Jurkat, Clone E6-1 (cell line): Measurements from ENCODE around the gene SHISA5.
"Not testable (repeated sequence)": the region's sequence is repeated elsewhere in the genome, so short reads cannot be mapped to it uniquely, and the experiment has no call there.

Experiments used
- DNase-seq: peaks from one replicate; pipeline ENCODE4 v3.0.0-alpha.2; 2011; ENCODE audit warnings: low read depth, low spot score
- H3K4me3 ChIP-seq: 2 replicates; pipeline ENCODE4 v1.5.1; 2011; ENCODE audit warnings: mild to moderate bottlenecking, low read length, control low read depth, moderate library complexity

SHISA5 gene

DNA sequence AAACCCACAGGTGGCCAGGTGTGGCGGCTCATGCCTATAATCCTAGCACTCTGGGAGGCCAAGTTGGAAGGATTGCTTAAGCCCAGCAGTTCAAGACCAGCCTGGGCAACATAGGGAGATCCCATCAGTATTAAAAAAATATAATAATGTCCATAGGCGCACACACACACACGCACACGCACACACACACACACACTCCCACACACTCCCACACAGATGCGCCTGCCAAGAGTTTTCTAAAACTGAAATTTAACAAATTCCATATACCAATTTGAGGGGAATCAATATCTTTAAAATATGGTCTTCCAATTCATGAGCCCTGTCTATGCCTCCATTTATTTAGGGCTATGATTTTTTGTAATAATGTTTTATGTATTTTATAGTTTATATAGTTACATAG is 17.0 kb downstream of the SHISA5 start:
- H3K4me3 ChIP-seq: no peak overlapping the region
- no peak for DNase-seq

DNA sequence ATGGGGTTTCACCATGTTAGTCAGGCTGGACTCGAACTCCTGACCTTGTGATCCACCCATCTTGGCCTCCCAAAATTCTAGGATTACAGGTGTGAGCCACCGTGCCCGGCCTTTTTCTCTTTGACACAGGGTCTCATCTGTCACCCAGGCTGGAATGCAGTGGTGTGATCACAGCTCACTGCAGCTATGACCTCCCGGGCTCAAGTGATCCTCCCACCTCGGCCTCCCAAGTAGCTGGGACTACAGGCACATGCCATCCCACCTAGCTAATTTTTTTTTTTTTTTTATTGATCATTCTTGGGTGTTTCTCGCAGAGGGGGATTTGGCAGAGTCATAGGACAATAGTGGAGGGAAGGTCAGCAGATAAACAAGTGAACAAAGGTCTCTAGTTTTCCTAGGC is 21.2 kb downstream of the SHISA5 start:
- not testable (repeated sequence) for DNase-seq, H3K4me3 ChIP-seq

DNA sequence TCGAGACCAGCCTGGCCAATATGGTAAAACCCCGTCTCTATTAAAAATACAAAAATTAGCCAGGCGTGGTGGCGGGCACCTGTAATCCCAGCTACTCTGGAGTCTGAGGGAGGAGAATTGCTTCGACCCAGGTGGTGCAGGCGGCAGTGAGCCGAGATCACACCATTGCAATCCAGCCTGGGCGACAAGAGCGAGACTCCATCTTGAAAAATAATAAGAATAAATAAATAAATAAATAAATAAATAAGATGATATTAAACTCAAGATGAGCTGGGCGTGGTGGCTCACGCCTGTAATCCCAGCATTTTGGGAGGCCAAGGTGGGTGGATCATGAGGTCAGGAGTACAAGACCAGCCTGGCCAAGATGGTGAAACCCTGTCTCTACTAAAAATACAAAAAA is 23.1 kb downstream of the SHISA5 start:
- DNase-seq, H3K4me3 ChIP-seq: not testable (repeated sequence)

DNA sequence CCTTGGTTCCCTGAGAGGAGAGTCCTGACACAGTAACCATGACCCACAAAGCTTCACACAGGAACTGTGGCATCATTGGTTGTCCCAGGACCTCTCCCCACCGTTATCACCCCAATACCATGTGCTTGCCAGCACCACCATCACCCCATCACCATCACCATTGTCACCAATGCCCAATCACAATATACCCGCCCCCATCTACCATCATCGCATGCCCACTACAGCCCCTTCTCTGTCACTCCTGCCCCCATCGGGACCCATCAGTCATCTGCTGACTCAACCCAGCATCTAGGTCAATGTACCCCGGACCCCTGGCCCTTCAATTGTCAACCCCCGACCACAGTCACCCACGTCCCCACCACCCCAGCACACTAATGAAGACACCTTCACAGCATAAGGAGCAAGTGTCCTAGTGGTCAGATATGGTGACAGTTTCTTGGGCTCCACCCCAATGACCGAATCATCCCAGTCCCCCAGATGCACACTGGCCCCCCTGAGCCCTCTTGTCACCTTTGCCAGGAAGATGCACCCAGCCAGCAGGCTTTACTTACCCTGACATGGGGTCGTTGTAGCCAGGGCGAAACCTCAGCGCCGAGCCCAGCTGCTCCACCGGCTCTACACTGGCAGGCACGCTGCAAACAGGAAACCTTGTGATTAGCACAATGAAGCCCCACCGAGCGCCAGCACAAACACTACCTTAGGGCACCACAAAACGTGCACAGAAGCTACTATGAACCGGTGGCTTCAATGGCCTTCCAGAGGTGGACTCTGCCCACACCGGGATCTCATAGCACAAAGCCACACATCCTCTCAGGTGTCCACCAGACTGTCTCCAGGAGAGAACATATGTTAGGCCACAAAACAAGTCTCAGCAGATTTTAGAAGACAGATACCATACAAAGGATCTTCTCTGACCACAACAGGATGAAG is 25.1 kb downstream of the SHISA5 start:
- no peak overlapping the region for H3K4me3 ChIP-seq
- DNase-seq: peak; percentile 80

DNA sequence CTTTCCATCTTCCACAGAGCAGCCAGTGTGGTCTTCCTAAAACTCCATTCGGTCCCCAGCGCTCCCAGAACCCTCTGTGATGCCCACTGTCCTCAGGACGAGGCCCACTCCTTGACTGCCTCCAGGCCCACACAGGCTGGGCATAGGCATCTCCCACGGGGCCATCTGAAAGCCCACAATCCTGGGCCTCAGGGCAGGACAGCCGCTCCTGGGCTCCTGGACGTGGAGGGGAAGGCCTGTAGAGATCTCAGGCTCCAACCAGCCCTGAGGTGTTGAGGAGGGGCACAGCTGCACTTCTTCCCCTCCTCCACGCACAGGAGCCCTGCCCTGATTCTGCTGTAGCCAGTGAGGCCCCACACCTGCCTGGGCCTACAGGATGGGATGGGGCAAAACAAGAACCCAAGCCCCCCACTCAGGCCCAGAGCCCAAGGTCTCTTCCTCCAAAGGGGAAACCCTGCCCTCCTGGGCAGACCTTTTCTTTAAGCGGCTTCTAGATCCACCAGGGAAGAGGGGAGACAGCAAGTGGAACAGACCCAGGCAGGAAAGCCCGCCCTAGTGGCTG is 25.9 kb downstream of the SHISA5 start:
- no peak overlapping the region for H3K4me3 ChIP-seq

DNA sequence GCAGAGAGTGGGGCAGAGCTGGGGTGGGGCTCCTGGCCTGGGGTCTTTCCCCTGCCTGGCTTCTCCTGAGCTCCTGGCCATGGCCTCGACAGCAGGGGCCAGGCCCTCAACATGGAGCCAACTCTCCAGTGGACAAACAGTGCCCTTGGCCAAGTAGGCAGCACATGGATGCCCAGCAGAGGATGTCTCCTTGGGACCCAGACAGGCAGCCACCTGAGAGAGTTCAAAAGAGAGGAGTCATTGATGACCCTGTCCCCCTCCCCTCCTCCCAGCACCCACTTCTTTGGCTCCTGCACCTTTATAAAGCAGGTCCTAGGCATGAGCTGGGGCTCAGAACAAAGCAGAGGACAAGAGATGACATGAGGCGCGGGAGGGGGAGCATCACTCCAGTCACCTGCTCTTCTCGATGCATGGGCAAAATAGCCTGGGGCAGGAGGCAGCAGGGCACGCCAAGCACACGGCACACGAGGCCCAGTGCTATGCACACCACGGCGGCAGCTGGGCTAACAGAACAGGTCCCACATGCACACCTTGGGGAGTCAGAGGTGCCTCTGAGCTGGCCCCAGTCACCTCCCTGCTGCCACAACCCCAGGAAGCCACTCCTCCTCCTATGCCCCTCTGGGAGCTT is 27.4 kb downstream of the SHISA5 start:
- DNase-seq: no peak
- no peak overlapping the region for H3K4me3 ChIP-seq

More for the DNA sequence above, 25.9 kb downstream of the SHISA5 start:
- DNase-seq: no peak

DNA sequence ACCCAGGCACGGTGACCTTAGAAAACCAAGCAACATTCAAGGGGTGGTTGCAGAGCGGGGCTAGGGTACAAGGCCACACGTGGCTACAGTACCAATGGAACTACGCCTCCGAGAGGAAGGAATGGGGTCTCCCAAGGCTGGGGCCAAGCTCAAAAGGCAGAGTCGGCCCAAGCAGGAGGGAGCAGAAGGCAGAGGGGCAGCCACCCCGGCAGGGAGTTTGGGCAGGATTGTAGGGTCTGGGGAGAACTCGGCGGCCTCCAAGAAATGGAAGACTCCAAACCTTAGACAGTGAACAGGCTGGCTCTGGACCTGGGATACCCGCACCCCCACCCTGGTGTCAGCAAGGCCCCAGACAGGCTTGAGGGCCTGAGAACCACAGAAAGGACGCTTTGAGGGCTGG is 28.8 kb downstream of the SHISA5 start:
- H3K4me3 ChIP-seq: no peak overlapping the region
- no peak for DNase-seq

DNA sequence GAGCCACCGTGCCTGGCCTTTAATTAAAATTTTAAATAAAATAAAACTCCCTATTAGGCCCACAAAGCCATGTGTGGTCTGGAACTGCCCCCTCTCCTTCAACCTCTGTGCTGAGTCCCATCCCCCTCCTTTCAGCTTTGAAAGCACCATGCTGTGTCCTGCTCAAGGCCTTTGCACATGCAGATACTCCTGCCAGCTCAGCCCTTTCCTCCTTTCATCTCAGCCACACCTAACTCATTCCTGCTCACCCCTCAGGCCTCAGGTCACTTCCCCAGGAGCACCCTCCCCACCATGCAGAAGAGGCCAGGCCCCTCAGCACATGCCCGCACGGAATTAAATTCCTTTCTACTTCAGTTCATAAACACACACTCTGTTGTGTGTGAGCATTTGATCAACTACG is 29.4 kb downstream of the SHISA5 start:
- H3K4me3 ChIP-seq: no peak overlapping the region
- DNase-seq: no peak

DNA sequence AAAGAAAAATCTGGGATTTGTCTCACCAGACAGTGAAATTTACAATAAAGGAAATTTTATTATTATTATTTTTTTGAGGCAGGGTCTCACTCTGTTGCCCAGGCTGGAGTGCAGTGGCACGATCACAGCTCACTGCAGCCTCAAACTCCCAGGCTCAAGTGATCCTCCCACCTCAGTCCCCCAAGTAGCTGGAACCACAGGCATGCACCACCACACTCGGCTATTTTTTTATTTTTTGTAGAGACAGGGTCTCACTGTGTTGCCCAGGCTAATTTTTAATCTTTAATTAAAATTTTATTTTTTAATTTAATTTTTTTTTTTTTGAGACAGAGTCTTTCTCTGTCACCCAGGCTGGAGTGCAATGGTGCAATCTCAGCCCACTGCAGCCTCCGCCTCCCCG is 29.9 kb downstream of the SHISA5 start:
- not testable (repeated sequence) for DNase-seq, H3K4me3 ChIP-seq

DNA sequence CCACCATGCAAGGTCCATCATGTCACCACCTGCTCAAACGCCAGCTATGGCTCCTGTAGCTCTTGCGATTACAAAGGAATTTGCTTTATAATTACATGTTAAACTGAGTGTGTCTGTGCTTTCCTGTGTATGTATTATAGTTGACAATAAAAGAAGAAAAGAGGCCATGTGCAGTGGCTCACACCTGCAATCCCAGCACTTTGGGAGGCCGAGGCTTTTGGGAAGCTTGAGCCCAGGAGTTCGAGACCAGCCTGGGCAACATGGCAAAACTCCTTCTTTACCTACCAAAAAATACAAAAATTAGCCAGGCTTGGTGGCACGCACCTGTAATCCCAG is 30.4 kb downstream of the SHISA5 start:
- no peak for DNase-seq
- peak overlapping the region; percentile 92 for H3K4me3 ChIP-seq

DNA sequence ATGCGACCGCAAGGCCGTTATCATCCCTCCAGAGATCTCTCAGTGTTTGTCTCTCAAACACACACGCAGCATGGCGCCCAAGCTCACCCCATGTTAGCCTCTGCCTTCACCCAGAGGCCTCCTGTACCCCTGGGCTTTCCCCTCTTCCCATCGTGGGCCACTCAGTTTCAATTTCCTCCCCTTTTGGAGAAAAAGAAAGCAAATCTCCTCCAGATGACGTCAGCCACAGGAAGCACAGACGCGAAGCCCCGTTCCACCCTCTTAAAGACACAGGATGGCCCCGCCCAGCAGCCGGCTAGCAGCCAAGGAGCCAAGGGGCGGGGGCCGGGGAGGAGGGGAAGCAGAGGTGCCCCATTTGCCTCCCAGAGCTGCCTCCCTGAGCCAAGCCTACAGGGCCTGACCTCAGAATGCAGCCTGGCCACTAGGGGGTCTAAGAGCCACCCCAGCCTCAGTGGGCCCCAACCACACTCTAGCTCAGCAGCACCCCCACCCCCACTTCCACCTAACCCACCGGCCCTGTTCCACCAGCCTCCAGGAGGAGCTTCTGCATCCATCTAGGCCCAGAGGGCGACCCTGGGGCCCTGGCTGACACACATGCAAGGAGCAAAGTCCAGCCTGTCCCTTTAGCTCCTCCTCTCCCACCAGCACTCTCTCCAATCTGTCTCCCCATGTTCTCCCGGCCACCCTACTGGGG is 30.9 kb downstream of the SHISA5 start:
- H3K4me3 ChIP-seq: peak overlapping the region; percentile 92
- DNase-seq: peak; percentile 94

DNA sequence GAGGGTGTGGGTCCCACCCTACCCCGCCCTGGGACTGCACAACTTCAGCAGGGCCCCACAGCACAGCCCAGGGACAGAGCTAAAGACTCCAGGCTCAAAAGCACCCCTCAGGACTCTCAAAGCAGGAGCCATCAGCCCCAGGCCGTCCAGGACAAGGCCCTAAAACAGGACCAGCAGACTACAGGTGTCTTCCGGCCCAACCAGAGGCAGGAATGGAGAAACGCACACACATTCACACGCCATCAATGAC is 31.4 kb downstream of the SHISA5 start:
- DNase-seq: no peak
- H3K4me3 ChIP-seq: peak overlapping the region; percentile 92

DNA sequence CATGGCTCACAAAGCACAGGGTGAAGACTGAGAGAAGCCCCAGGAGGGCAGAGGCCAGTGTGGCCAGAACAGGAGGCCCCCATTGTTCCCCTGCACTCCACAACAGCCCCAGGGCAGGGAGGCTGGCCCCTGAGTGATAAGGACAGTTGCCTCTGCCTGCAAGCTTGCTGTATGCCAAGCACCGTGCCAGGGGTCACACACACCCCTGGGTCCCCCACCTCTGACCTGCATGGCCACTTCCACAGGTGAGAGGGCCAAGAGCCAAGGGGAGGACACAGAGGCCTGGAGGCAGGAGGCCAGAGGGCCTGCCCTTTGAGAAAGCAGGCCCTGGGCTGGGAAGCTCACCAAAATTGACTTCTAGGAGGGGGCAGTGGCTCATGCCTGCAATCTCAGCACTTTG is 33.7 kb downstream of the SHISA5 start:
- no peak for DNase-seq
- no peak overlapping the region for H3K4me3 ChIP-seq

DNA sequence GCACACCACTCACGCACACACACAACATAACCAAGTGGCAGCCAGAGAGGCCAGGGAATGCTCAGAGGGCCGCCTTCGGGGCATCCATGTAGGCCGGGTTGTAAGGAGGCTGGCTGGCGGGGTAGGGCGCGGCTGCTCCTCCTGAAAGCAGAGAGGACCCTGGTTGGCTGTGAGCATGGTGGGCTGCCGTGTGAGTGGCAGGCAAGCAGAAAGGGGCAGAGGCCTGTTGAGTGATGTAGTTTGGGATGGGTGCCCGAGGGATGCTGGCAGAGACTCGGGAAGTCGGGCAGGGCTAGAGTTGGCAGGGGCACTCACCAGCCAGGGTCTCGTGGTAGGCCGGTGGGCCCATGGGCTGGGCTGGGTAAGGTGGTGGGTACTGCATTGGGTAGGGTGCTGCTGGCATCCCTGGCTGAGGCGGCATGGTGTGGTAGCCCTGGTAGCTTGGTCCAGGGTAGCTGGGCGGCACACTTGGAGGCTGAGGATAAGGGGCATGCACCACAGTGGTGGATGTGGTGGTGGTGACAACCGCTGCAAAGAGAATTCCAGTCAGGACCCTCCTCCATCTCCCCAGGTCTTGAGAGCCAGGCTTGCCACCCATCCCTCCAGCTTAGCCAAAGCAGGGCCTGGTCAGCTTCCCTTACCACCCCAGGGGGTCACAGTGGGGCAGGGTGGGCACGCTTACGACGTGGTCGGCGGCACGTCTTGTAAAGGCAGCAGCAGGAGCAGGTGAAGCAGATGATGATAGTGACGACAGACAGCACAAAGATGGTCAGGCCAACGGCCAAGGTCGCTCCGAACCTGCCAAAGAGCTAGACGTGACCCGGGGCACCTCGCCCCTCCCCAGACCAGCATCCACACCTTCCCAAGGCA is 34.7 kb downstream of the SHISA5 start:
- no peak for DNase-seq
- no peak overlapping the region for H3K4me3 ChIP-seq

DNA sequence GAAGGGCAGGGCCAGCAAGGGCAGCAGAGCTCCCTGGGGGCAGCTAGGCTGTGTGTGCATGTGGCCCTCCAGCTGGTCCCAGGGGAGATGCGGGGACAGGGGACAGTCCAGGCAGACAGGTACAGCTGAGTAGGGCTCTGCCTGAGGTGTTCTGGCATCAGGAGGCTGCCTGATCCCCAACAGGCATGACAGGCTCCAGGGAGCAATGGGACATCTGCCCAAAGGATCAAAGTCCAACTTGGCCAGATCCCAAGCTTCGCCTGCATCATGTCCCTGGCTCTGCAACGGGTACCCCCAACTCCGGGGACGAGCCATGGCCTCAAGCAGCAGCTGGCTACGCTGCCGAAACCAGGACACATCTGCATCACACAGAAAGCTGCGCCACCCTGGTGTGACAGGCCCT is 35.6 kb downstream of the SHISA5 start:
- DNase-seq: no peak
- no peak overlapping the region for H3K4me3 ChIP-seq

DNA sequence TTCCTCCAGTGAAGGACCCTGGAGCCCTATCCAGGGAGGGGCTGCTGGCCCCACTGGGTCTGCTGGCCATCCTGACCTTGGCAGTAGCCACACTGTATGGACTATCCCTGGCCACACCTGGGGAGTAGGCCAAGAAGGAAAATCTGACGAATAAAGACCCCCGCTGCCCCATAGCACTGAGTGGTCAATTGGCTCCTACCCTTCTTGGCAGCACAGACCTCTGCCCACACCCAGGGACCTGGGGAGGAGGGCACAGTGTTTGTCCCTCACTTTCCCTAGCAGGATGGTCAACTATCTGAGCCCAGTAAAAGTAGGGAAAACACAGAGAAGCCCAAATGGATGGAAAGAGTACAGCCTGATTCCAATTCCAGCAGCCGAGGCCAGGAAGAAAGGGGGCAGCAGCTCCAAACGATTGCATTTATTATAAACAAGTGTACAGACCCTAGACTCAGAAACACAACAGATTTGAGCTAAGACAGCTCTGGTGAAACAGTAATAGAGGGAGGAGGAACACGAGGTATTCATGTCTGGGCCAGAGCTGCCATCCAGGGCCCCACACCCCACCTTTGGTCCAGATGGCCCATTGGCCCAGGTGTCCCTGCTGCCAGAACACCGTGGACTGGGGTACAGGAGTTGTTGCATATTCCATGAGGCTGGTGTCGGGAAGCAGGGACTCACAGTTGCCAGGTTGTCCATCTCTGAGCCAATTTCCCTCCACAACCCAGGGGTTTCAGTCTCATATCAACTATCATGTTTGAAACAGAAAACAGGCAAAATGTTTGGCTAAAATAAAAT is 36.3 kb downstream of the SHISA5 start:
- no peak overlapping the region; the same call in 1 of the 2 replicates for H3K4me3 ChIP-seq

DNA sequence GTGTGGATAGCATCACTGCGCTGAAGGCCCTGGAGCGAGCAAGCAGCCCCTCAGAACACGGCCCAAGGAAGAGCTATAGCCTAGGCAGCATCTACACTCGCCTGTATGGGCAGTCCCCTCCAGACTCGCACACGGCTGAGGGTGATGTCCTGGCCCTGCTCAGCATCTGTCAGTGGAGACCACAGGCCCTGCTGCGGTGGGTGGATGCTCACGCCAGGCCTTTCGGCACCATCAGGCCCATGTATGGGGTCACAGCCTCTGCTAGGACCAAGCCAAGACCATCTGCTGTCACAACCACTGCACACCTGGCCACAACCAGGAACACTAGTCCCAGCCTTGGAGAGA is 36.9 kb downstream of the SHISA5 start:
- no peak for DNase-seq
- peak overlapping the region; percentile 76 for H3K4me3 ChIP-seq

More for the DNA sequence above, 36.3 kb downstream of the SHISA5 start:
- no peak for DNase-seq

DNA sequence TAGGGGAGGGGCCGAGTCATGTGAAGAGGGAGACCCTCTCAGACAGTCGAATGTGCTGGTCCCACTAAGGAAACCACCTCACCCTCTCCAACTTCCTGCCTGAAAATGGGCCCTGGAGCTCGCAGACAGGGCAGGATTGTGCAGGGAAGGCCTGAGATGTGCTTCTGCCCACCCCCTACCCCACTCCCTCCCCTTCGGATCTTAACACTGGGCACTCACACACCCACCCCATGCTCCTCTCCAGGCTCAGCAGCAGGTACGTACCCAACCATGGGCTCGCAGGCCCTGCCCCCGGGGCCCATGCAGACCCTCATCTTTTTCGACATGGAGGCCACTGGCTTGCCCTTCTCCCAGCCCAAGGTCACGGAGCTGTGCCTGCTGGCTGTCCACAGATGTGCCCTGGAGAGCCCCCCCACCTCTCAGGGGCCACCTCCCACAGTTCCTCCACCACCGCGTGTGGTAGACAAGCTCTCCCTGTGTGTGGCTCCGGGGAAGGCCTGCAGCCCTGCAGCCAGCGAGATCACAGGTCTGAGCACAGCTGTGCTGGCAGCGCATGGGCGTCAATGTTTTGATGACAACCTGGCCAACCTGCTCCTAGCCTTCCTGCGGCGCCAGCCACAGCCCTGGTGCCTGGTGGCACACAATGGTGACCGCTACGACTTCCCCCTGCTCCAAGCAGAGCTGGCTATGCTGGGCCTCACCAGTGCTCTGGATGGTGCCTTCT is 37.4 kb downstream of the SHISA5 start:
- peak overlapping the region; percentile 76 for H3K4me3 ChIP-seq
- no peak for DNase-seq
